K562 (cell line): ENCODE measurements around the gene LPIN2. TPM values are rescaled to one million over a fixed set of nuclear protein-coding genes. Genes with fewer than 3 reads are reported as not detected.

Experiments used
- HNRNPK ChIP-seq: fragments of 200-400 bp; formaldehyde crosslinking; IDR thresholded peaks from one replicate; pipeline ENCODE4 v1.6.1; 2018; ENCODE audit warnings: mild to moderate bottlenecking, low read depth, low read length; ENCODE audit not compliant: poor library complexity, severe bottlenecking
- HOXB6 ChIP-seq: fragments of 250-450 bp; sonication (Bioruptor Pico); IDR thresholded peaks from 2 replicates; pipeline ENCODE4 v1.5.1; 2022; ENCODE audit warnings: mild to moderate bottlenecking, borderline replicate concordance
- TOE1 ChIP-seq, 2 experiments: fragments of 450-650 bp in 1 of 2; sonication (generic) in 1 of 2; formaldehyde crosslinking in 1 of 2; IDR thresholded peaks; 2 replicates each; pipeline versions ENCODE4 v1.7.1 to v1.8.0; 2016 to 2022; ENCODE audit warnings: borderline replicate concordance in 2 of 2, mild to moderate bottlenecking in 2 of 2, antibody characterized with exemption in 1 of 2, inconsistent platforms in 1 of 2, low read depth in 1 of 2, missing genetic modification reagents in 1 of 2, moderate library complexity in 1 of 2
- polyA plus RNA-seq, 8 experiments: library from polyadenylated mRNA; depleted of rRNA in 4 of 8; stranded (reverse) in 5 of 8; unstranded in 3 of 8; fragments of >200 nt; fragmentation: Nextera tagmentation in 2 of 8; fragmentation: Illumina TruSeq in 1 of 8; extraction: Ambion mirVana in 2 of 8; extraction: Trizol in 1 of 8; gene quantifications; 2 replicates each; pipeline versions ENCODE4 v1.2.1 to v1.2.3, GENCODE V29; 2011 to 2014; ENCODE audit warnings: inconsistent platforms in 1 of 8, missing spikeins in 1 of 8
- total RNA-seq, 7 experiments: library from RNA; depleted of rRNA in 6 of 7; stranded (reverse); fragments of >200 nt in 6 of 7; fragmentation: Illumina TruSeq in 2 of 7; extraction: Trizol in 2 of 7; gene quantifications; 2 replicates each; pipeline versions ENCODE4 v1.2.1 to v1.2.3, GENCODE V29; 2011 to 2021; ENCODE audit warnings: low replicate concordance in 1 of 7
- TF ChIP-seq, protein P1 (sequence below): sonication (generic); formaldehyde crosslinking; IDR thresholded peaks from 2 replicates; pipeline ENCODE4 v1.8.0; 2023; ENCODE audit warnings: missing genetic modification reagents, mild to moderate bottlenecking, borderline replicate concordance

Gene LPIN2
- total and polyA plus RNA-seq, 9 of the 15 experiments (the other 6 are each of a cell fraction or from before 2014, with no cell fraction given): 5.2 to 34.8 (median 24.6) TPM

- TF ChIP-seq, protein P1, sequence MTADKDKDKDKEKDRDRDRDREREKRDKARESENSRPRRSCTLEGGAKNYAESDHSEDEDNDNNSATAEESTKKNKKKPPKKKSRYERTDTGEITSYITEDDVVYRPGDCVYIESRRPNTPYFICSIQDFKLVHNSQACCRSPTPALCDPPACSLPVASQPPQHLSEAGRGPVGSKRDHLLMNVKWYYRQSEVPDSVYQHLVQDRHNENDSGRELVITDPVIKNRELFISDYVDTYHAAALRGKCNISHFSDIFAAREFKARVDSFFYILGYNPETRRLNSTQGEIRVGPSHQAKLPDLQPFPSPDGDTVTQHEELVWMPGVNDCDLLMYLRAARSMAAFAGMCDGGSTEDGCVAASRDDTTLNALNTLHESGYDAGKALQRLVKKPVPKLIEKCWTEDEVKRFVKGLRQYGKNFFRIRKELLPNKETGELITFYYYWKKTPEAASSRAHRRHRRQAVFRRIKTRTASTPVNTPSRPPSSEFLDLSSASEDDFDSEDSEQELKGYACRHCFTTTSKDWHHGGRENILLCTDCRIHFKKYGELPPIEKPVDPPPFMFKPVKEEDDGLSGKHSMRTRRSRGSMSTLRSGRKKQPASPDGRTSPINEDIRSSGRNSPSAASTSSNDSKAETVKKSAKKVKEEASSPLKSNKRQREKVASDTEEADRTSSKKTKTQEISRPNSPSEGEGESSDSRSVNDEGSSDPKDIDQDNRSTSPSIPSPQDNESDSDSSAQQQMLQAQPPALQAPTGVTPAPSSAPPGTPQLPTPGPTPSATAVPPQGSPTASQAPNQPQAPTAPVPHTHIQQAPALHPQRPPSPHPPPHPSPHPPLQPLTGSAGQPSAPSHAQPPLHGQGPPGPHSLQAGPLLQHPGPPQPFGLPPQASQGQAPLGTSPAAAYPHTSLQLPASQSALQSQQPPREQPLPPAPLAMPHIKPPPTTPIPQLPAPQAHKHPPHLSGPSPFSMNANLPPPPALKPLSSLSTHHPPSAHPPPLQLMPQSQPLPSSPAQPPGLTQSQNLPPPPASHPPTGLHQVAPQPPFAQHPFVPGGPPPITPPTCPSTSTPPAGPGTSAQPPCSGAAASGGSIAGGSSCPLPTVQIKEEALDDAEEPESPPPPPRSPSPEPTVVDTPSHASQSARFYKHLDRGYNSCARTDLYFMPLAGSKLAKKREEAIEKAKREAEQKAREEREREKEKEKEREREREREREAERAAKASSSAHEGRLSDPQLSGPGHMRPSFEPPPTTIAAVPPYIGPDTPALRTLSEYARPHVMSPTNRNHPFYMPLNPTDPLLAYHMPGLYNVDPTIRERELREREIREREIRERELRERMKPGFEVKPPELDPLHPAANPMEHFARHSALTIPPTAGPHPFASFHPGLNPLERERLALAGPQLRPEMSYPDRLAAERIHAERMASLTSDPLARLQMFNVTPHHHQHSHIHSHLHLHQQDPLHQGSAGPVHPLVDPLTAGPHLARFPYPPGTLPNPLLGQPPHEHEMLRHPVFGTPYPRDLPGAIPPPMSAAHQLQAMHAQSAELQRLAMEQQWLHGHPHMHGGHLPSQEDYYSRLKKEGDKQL (CRISPR knock-in tag): no peak
- TF ChIP-seq HNRNPK: no peak
- TF ChIP-seq TOE1 (IDR thresholded peaks at IDR 0.05; ENCODE audit: borderline replicate concordance): no peak
- TF ChIP-seq TOE1 (CRISPR knock-in tag; IDR thresholded peaks at IDR 0.05; ENCODE audit: borderline replicate concordance, low read depth): no peak
- TF ChIP-seq HOXB6 (CRISPR knock-in tag): no peak
Observed at GRCh38 chr18:2966560-2966959, 46.4 kb downstream of the LPIN2 start (continued).
